Breast epithelium (tissue), 3 donors: ENCODE measurements around the gene ME2.

Experiments used
- POLR2A ChIP-seq: fragments of 450-650 bp; IDR thresholded peaks from one replicate; pipeline ENCODE4 v1.6.1; 2016; ENCODE audit warnings: antibody characterized with exemption, mild to moderate bottlenecking, moderate library complexity
- POLR2AphosphoS5 ChIP-seq, 3 donors: sonication (generic); formaldehyde crosslinking; IDR thresholded peaks; one replicate each; pipeline ENCODE4 v1.6.1; 2017; ENCODE audit warnings: antibody characterized with exemption in 3 of 3
- TF ChIP-seq, protein P1 (sequence below), 3 donors: fragments of 450-650 bp; IDR thresholded peaks; one replicate each; pipeline ENCODE4 v1.5.1; 2016 to 2017; ENCODE audit warnings: antibody characterized with exemption in 3 of 3, mild to moderate bottlenecking in 3 of 3, moderate library complexity in 3 of 3

DNA sequence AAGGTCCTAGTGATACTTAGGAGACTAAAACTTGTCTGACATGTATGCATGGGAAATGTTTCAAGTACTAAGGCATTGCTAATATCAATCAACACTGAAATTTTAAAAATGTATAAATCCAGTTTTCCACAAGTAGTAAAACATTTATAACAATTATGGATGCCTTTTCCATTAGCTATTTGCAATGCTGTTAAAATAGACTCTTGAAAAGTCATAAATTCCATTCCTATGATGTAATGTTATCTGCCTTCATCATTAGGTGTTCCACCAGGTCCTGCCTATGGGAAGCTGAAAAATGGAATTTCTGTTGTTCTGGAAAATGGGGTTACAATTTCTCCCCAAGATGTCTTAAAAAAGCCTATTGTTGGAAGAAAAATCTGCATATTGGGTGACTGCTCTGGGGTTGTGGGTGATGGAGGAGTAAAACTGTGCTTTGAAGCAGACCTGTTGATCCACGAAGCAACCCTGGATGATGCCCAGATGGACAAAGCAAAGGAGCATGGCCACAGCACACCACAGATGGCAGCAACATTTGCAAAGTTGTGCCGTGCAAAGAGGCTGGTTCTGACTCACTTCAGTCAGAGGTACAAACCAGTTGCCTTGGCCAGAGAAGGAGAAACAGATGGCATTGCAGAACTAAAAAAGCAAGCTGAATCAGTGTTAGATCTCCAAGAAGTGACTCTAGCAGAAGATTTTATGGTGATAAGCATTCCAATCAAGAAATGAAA, 107.6 kb downstream of the ME2 start:
- no peak for TF ChIP-seq POLR2AphosphoS5 (IDR thresholded peaks at IDR 0.05)
- TF ChIP-seq, protein P1, sequence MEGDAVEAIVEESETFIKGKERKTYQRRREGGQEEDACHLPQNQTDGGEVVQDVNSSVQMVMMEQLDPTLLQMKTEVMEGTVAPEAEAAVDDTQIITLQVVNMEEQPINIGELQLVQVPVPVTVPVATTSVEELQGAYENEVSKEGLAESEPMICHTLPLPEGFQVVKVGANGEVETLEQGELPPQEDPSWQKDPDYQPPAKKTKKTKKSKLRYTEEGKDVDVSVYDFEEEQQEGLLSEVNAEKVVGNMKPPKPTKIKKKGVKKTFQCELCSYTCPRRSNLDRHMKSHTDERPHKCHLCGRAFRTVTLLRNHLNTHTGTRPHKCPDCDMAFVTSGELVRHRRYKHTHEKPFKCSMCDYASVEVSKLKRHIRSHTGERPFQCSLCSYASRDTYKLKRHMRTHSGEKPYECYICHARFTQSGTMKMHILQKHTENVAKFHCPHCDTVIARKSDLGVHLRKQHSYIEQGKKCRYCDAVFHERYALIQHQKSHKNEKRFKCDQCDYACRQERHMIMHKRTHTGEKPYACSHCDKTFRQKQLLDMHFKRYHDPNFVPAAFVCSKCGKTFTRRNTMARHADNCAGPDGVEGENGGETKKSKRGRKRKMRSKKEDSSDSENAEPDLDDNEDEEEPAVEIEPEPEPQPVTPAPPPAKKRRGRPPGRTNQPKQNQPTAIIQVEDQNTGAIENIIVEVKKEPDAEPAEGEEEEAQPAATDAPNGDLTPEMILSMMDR (IDR thresholded peaks at IDR 0.05) = no peak
- no peak for TF ChIP-seq POLR2A
